SK-N-SH (cell line): Measurements from ENCODE around the gene DUSP15. TPM values are rescaled to one million over a fixed set of nuclear protein-coding genes. Genes with fewer than 3 reads are reported as not detected.
A peak's percentile ranks its signal among the peaks of the same experiment; 100 is the strongest.

Experiments used
- CTCF ChIA-PET: fragments of 300-600, 350-600 bp; formaldehyde crosslinking; extraction: SDS; loops from one replicate; lab custom pipeline; 2021; lab: Yijun Ruan, JAX
- POLR2A ChIA-PET: fragments of 350-600 bp; sonication (Branson Sonifier 250); formaldehyde crosslinking; extraction: SDS; loops from one replicate; lab custom pipeline; 2020; ENCODE audit warnings: antibody characterized with exemption, inconsistent platforms; lab: Yijun Ruan, JAX
- DNase-seq: peaks from one replicate; pipeline ENCODE4 v3.0.0; 2012
- H2AFZ ChIP-seq: fragments of 200-600 bp; sonication (generic); 2 replicates; pipeline ENCODE4 v1.8.1; 2016; ENCODE audit warnings: antibody characterized with exemption, mild to moderate bottlenecking, low read depth
- H3F3A ChIP-seq: fragments of 200-600 bp; sonication (generic); replicated peaks from 2 replicates; pipeline ENCODE3; 2016; ENCODE audit warnings: antibody characterized with exemption, mild to moderate bottlenecking; ENCODE audit not compliant: insufficient read depth
- H3K27ac ChIP-seq, 2 experiments: fragments of 200-500 bp in 1 of 2; fragments of 200-600 bp in 1 of 2; sonication (Bioruptor generic) in 1 of 2; sonication (generic), shearing (Covaris generic) in 1 of 2; 2 replicates each; pipeline versions ENCODE4 v1.5.1 to v1.6.1; 2014 to 2016; ENCODE audit warnings: low read depth in 2 of 2, inconsistent platforms in 1 of 2, low read length in 1 of 2, mild to moderate bottlenecking in 1 of 2, mixed read lengths in 1 of 2
- H3K27me3 ChIP-seq: fragments of 200-600 bp; sonication (generic), shearing (Covaris generic); 2 replicates; pipeline ENCODE4 v1.6.1; 2016; ENCODE audit warnings: mixed run types; ENCODE audit not compliant: insufficient read depth
- H3K36me3 ChIP-seq, 2 experiments: fragments of 200-500 bp in 1 of 2; fragments of 200-600 bp in 1 of 2; sonication (Bioruptor generic) in 1 of 2; sonication (generic) in 1 of 2; replicated peaks in 1 of 2; 2 replicates each; pipeline versions ENCODE3 to v1.5.1; 2014 to 2016; ENCODE audit warnings: low read length in 1 of 2, mild to moderate bottlenecking in 1 of 2; ENCODE audit not compliant: insufficient read depth in 2 of 2, control insufficient read depth in 1 of 2
- H3K4me1 ChIP-seq, 2 experiments: fragments of 200-500 bp in 1 of 2; fragments of 200-600 bp in 1 of 2; sonication (Bioruptor generic) in 1 of 2; sonication (generic), shearing (Covaris generic) in 1 of 2; 2 replicates each; pipeline versions ENCODE4 v1.5.1 to v1.6.1; 2014 to 2016; ENCODE audit warnings: low read depth in 1 of 2, low read length in 1 of 2, mixed run types in 1 of 2; ENCODE audit not compliant: insufficient read depth in 2 of 2, control insufficient read depth in 1 of 2
- H3K4me2 ChIP-seq: fragments of 200-600 bp; sonication (generic), shearing (Covaris generic); 2 replicates; pipeline ENCODE4 v1.6.1; 2017; ENCODE audit warnings: mixed run types
- H3K4me3 ChIP-seq, 2 experiments: fragments of 200-500 bp in 1 of 2; fragments of 200-600 bp in 1 of 2; sonication (Bioruptor generic) in 1 of 2; sonication (generic), shearing (Covaris generic) in 1 of 2; 2 replicates each; pipeline versions ENCODE4 v1.5.1 to v1.8.1; 2014 to 2016; ENCODE audit warnings: low read depth in 2 of 2, inconsistent platforms in 1 of 2, low read length in 1 of 2, mild to moderate bottlenecking in 1 of 2, mixed read lengths in 1 of 2, moderate library complexity in 1 of 2
- H3K79me2 ChIP-seq: fragments of 200-600 bp; sonication (generic); 2 replicates; pipeline ENCODE4 v1.8.1; 2017; ENCODE audit warnings: mild to moderate bottlenecking; ENCODE audit not compliant: insufficient read depth
- H3K9ac ChIP-seq: fragments of 200-600 bp; sonication (generic); 2 replicates; pipeline ENCODE4 v1.6.1; 2017; ENCODE audit warnings: mixed run types
- H3K9me2 ChIP-seq: fragments of 200-600 bp; sonication (generic); 2 replicates; pipeline ENCODE4 v1.6.1; 2017; ENCODE audit warnings: mixed run types
- H3K9me3 ChIP-seq: fragments of 200-600 bp; sonication (generic); 2 replicates; pipeline ENCODE4 v1.6.1; 2017; ENCODE audit warnings: mixed run types, mild to moderate bottlenecking, moderate library complexity
- H4K20me1 ChIP-seq: fragments of 200-600 bp; sonication (generic); 2 replicates; pipeline ENCODE4 v1.6.1; 2017; ENCODE audit warnings: mild to moderate bottlenecking, mixed run types; ENCODE audit not compliant: insufficient read depth
- ELF1 ChIP-seq: IDR thresholded peaks from 2 replicates; pipeline ENCODE4 v1.4.0; 2012
- EP300 ChIP-seq, 2 experiments: IDR thresholded peaks; 2 replicates each; pipeline versions ENCODE4 v1.4.0 to v1.6.1; 2012; ENCODE audit warnings: borderline replicate concordance in 1 of 2, low read depth in 1 of 2, low read length in 1 of 2
- FOSL2 ChIP-seq: IDR thresholded peaks from 2 replicates; pipeline ENCODE4 v1.4.0; 2012; ENCODE audit warnings: low read depth, mild to moderate bottlenecking, moderate library complexity, borderline replicate concordance
- FOXJ3 ChIP-seq: sonication (generic); formaldehyde crosslinking; IDR thresholded peaks from 2 replicates; pipeline ENCODE4 v1.5.1; 2020; ENCODE audit warnings: mild to moderate bottlenecking, missing genetic modification reagents
- FOXM1 ChIP-seq: IDR thresholded peaks from 2 replicates; pipeline ENCODE4 v1.4.0; 2012; ENCODE audit warnings: low read depth, mild to moderate bottlenecking
- GABPA ChIP-seq: IDR thresholded peaks from 2 replicates; pipeline ENCODE4 v1.4.0; 2012; ENCODE audit warnings: low read depth, mild to moderate bottlenecking
- IRF3 ChIP-seq: fragments of 150-350 bp; IDR thresholded peaks from 2 replicates; pipeline ENCODE4 v1.6.1; 2016; ENCODE audit warnings: mild to moderate bottlenecking, low read depth, low read length
- MAX ChIP-seq: IDR thresholded peaks from 2 replicates; pipeline ENCODE4 v1.4.0; 2012; ENCODE audit warnings: low read depth
- NFIC ChIP-seq: IDR thresholded peaks from 2 replicates; pipeline ENCODE4 v1.4.0; 2012; ENCODE audit warnings: borderline replicate concordance
- PBX3 ChIP-seq: IDR thresholded peaks from 2 replicates; pipeline ENCODE4; 2012
- POLR2AphosphoS5 ChIP-seq: IDR thresholded peaks from 2 replicates; pipeline ENCODE4 v1.6.1; 2012; ENCODE audit warnings: low read depth, low read length
- RCOR1 ChIP-seq: fragments of 150-350 bp; IDR thresholded peaks from 2 replicates; pipeline ENCODE4 v1.6.1; 2017; ENCODE audit warnings: antibody characterized with exemption, low read length
- REST ChIP-seq: IDR thresholded peaks from 2 replicates; pipeline ENCODE4 v1.6.1; 2012; ENCODE audit warnings: mild to moderate bottlenecking, low read depth, low read length, moderate library complexity
- TCF12 ChIP-seq: IDR thresholded peaks from 2 replicates; pipeline ENCODE4 v1.4.0; 2012
- TEAD4 ChIP-seq: IDR thresholded peaks from 2 replicates; pipeline ENCODE4 v1.4.0; 2012; ENCODE audit warnings: mild to moderate bottlenecking, borderline replicate concordance; ENCODE audit not compliant: insufficient read depth
- USF2 ChIP-seq: fragments of 150-350 bp; IDR thresholded peaks from 2 replicates; pipeline ENCODE4 v1.6.1; 2017; ENCODE audit warnings: antibody characterized with exemption, low read length, low read depth, borderline replicate concordance
- YY1 ChIP-seq: IDR thresholded peaks from 2 replicates; pipeline ENCODE4 v1.4.0; 2012; ENCODE audit warnings: low read depth, mild to moderate bottlenecking
- ZBTB33 ChIP-seq: IDR thresholded peaks from 2 replicates; pipeline ENCODE4 v1.4.0; 2012; ENCODE audit warnings: low read depth, borderline replicate concordance
- WGBS: methylation state at CpG from one replicate; pipeline ENCODE4 v1.1.6; 2017; ENCODE audit warnings: low lambda C conversion rate; 5-methylcytosine and 5-hydroxymethylcytosine counted together
- polyA plus RNA-seq, 3 experiments: library from polyadenylated mRNA; depleted of rRNA; stranded (reverse); fragments of >200 nt; gene quantifications; 2 replicates each; pipeline ENCODE4 v1.2.3, GENCODE V29; 2012

Gene DUSP15
- polyA plus RNA-seq, 1 of the 3 experiments (the other 2 are of a cell fraction), result 5.4 TPM

GRCh38 chr20:31843288-31843687, 27.0 kb downstream of the DUSP15 start:
- no peaks in the 10 kb centered on the region for H3K9me3 ChIP-seq
- no peaks in the 10 kb centered on the region for H3K9me2 ChIP-seq
- no peaks in the 10 kb centered on the region for H3K27me3 ChIP-seq
- peak overlapping the region; percentile 31; the same call in 1 of the 2 replicates for H3K9ac ChIP-seq
- peaks cover 19% of the 10 kb centered on the region for H3F3A ChIP-seq
- TF ChIP-seq MAX (no peak), ZBTB33 (no peak), FOSL2 (no peak), RCOR1 (no peak), FOXM1 (no peak), REST (no peak), POLR2AphosphoS5 (no peak), NFIC (no peak), TCF12 (no peak), YY1 (no peak), TEAD4 (no peak), USF2 (no peak), GABPA (no peak), PBX3 (no peak), ELF1 (no peak), FOXJ3 (CRISPR knock-in tag) (no peak), IRF3 (no peak), EP300 (IDR thresholded peaks at IDR 0.05; ENCODE audit: borderline replicate concordance in 1 of 2, low read depth in 1 of 2, low read length in 1 of 2) (no peak)
- H3K4me2 ChIP-seq, result peak overlapping the region; percentile 69; the same call in 1 of the 2 replicates
- H4K20me1 ChIP-seq, result no peaks in the 10 kb centered on the region
- no peak overlapping the region for H3K4me3 ChIP-seq
- H2AFZ ChIP-seq, result no peak overlapping the region
- no peaks in the 10 kb centered on the region for H3K79me2 ChIP-seq
- H3K4me1 ChIP-seq, result peaks cover 31 to 36% of the 10 kb centered on the region in 2 experiments; a peak in 3 of 4 replicates
- no peak for DNase-seq
- CTCF ChIA-PET, result interaction anchor here (0.9 to 15.5 kb wide), 4 partner anchors 9 to 210 kb away, joined by 4 to 174 read pairs (median 16); no protein-coding TSS in a partner anchor
- 82% methylated on average over 5 of the region's 6 CpGs for WGBS
- no peaks in the 10 kb centered on the region for H3K36me3 ChIP-seq
- POLR2A ChIA-PET, result no interaction called here
- H3K27ac ChIP-seq, result peak overlapping the region; percentile 71 to 76; a peak in 3 of 4 replicates
